Epithelial cell of proximal tubule (primary cell): Measurements from ENCODE around the gene NECTIN1. TPM values are rescaled to one million over a fixed set of nuclear protein-coding genes. Genes with fewer than 3 reads are reported as not detected.

Source experiments
- DNase-seq: peaks from one replicate; pipeline ENCODE4 v3.0.0-alpha.2; 2011; ENCODE audit warnings: low read depth
- H3K4me3 ChIP-seq: 2 replicates; pipeline ENCODE4 v1.5.1; 2011; ENCODE audit warnings: low read depth, mild to moderate bottlenecking, low read length
- total RNA-seq: library from RNA; depleted of rRNA; stranded (reverse); fragments of >200 nt; gene quantifications from 2 replicates; pipeline ENCODE4 v1.2.3, GENCODE V29; 2015
- TF ChIP-seq, protein P1 (sequence below): conservative IDR thresholded peaks from 2 replicates; pipeline ENCODE4 v1.5.1; 2012; ENCODE audit warnings: low read depth, mild to moderate bottlenecking, low read length

The NECTIN1 gene
- total RNA-seq, 1 donor from 2014 or later, result 4.7 TPM

DNA sequence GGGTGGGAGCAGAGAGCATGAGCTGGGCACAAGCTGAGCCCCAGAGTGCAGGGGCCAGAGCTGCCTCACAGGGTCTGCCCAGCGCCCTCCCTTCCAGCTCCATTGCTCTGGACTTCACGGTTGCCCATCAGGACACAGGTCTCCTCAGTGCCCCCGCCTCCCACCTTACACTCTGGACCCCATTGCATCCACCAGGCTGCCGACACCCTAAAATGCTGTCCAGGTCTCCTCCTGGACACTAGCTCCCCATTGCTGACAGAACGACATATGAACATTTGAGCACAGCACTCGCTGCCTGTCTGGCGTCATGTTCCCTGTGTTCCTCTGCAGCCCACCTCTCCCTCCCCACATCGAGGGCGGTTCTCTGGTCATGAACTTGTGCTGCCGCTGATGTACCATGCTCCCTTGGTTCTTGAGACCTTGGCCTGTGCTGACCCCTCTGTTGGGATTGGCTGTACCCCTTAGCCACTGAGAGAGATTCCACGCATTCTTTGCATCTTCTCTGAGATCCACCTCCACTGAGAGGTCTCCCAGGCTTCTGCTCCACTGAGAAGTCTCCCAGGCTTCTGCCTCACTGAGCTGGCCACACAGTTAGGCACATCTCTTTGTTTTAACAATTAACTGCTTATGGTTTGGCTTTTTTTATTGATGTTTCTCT, 34.2 kb upstream of the NECTIN1 start:
- TF ChIP-seq, protein P1, sequence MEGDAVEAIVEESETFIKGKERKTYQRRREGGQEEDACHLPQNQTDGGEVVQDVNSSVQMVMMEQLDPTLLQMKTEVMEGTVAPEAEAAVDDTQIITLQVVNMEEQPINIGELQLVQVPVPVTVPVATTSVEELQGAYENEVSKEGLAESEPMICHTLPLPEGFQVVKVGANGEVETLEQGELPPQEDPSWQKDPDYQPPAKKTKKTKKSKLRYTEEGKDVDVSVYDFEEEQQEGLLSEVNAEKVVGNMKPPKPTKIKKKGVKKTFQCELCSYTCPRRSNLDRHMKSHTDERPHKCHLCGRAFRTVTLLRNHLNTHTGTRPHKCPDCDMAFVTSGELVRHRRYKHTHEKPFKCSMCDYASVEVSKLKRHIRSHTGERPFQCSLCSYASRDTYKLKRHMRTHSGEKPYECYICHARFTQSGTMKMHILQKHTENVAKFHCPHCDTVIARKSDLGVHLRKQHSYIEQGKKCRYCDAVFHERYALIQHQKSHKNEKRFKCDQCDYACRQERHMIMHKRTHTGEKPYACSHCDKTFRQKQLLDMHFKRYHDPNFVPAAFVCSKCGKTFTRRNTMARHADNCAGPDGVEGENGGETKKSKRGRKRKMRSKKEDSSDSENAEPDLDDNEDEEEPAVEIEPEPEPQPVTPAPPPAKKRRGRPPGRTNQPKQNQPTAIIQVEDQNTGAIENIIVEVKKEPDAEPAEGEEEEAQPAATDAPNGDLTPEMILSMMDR, result no peak
- no peak overlapping the region for H3K4me3 ChIP-seq
- DNase-seq, result no peak

DNA sequence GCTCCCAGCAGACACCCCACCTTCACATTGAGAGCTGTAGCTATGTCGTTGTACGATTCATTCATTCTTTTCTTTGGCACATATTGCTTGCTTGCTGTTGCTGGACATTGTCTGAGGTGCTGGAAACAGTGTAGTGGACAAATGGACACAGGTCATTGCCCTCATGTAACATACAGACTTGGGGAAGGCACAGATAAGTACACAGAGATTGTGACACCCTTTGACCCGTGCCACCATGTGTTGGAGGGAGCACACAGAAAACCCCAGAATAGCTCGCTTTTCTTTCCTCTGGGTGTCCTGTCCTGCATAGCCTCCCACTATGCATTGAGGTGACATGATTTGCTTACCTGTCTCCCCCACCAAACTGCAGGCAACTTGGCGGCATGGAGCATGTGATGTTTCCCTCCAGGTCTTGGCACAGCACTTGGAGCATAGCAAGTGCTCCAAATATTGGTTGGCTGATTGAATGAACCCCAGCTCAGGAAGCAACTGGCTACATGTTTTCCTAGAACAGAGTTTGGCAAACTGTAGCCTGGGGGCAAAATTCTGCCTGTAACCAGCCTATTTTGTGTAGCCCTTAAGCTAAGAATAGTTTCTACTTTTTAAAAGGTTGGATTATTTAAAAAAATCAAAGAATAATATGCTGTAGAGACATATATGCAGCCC, 30.9 kb upstream of the NECTIN1 start:
- TF ChIP-seq, protein P1, result no peak
- no peak for DNase-seq
- no peak overlapping the region for H3K4me3 ChIP-seq

DNA sequence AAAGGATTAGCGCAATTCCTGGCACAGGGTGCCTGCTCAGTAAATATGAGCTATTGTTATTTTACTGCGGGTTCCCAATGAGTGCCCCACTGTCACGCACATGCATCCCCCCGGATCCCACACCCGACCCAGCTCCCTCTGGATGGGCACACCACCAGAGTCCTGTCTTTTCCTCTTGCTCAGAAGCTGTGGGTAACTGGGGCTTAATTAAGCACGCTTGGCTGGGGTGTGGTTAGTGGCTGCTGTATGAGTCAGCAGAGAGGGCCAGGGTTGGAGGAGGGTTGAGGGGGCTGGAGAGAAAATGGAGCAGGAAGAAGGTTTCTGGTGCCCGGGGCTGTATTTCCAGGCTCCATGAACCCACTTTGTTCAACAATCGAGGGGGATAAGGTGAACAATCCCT, 30.3 kb upstream of the NECTIN1 start:
- DNase-seq, result no peak
- TF ChIP-seq, protein P1, result no peak
- H3K4me3 ChIP-seq, result no peak overlapping the region

DNA sequence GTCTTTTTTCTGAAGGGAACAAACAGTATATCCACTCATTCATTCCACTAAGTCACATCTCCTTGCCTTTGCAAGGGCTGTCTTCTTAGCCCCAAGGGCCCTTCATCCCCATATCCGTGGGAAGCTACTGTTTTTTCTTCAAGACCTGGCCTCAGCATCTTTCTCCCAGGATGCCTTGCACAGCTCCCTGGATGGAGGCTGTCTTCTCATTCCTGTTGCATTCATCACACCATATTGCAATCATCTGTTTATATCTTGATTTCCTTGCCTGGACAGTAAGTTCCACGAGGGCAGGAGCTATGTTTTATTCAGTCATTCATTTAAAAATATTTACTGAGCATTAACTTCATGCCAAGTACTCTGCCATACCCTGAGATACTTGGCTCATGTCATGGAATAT, 29.3 kb upstream of the NECTIN1 start:
- H3K4me3 ChIP-seq, result no peak overlapping the region
- TF ChIP-seq, protein P1, result no peak
- no peak for DNase-seq

DNA sequence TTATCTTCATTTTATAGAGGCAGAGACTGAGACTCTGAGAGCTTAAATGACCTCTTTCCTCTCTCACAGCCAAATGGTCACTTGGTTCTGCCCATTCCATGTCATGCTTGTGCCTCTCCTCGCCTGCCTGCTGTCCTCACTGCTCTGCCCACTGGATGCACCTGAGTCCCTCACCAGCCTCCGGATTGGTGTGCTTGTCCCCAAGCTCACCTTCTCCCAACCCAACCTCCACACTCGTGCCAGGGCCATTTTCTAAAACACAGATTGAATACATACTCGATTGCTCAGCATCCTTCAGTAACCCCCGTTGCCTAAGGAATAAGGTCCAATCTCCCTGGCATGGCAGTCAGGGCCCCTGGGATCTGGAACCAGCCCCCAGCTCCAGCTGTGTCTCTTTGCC, 28.4 kb upstream of the NECTIN1 start:
- no peak for DNase-seq
- TF ChIP-seq, protein P1, result no peak
- H3K4me3 ChIP-seq, result no peak overlapping the region

DNA sequence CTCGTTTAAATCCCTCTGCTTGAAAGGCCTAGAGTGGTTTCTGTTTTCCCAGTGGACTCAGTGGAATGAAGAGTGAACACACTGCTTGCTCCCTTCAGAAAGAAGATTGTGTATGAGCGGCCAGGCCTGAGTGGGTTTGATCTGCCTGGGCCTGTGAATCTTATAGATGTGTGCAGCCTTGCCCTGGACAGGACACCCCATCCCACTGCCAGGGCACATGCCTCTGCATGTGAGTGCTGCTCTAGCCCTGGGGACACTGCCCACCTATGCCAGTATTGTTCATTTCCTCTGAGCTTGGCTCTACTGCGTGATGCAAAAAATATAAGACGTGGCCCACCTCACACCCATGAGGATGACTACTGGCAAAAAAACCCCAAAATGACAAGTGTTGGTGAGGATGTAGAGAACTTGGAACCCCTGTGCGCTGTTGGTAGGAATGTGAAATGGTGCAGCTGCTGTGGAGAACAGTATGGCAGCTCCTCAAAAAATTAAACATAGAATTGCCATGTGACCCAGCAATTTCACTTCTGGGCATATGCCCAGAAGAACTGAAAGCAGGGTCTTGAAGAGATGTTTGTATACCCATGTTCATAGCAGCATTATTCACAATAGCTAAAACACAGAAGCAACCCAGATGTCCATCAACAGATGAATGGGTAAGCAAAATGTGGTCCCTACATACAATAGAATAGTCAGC, 27.3 kb upstream of the NECTIN1 start:
- DNase-seq, result no peak
- TF ChIP-seq, protein P1, result no peak
- H3K4me3 ChIP-seq, result no peak overlapping the region
